HG02840 (cell line): Measurements from ENCODE around the gene MESD.

ENCODE experiments used
- ATAC-seq: cut with Tn5 transposase; IDR thresholded peaks from one replicate; pipeline ENCODE4 v1.9.1; 2021; ENCODE audit warnings: mild to moderate bottlenecking, moderate library complexity, moderate number of reproducible peaks; ENCODE audit not compliant: unreplicated experiment, low FRiP score

The MESD gene

DNA sequence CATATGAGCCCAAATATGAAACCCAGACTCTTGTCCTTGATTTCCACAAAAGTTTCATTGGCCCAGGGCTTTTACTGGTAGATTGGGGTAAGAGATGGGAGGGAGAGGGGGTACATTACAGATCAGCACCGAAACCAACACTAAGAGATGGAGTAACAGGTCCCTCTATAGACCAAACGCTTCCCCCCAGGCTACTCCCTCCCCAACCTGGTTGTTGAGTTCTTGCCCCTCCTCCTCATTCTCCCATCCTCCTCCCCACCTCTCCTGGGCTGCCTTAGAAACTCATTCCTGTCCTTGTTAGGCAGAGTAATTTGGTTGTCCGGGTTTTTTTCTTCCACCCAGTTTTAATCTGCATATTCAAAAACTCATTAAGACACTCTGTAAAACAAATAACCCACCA, 74.1 kb downstream of the MESD start:
- ATAC-seq = no peak

DNA sequence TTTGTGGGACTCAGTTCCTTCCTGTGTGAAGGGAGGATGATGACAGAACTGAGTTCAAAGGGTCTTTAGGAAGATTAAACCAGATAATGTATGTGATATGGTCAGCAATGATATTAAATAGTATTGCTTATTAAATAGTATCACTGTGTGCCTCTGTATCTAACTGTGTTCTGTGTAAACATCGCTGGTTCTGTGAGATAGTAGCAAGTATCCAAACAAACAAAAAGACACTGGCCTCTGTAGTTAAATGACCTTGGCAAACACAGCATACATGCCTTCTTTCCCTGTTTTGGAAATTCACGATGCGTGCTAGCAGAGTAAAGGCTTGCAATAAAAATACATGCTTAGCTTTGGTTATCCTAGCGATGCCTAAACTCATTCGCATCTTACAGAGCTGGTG, 76.1 kb downstream of the MESD start:
- no peak for ATAC-seq

DNA sequence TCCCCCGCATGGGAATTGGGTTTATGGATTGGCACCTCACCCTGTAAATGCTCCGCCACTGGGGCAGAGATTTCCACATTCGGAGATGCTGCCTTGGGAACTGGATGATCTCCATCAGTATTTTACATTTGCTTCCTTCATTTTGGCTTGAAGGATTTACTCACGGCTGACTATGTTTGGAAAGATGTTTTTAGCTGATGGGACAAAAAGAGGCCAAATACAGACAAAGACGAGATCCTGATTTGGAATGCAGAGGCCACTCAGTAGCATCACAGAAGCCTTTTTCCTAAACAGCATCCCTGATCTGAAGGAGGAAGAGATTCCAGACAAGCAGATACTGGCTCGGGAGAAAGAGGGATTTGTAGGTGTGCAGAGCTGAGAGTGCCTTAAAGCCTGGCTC, 76.9 kb downstream of the MESD start:
- ATAC-seq = no peak

DNA sequence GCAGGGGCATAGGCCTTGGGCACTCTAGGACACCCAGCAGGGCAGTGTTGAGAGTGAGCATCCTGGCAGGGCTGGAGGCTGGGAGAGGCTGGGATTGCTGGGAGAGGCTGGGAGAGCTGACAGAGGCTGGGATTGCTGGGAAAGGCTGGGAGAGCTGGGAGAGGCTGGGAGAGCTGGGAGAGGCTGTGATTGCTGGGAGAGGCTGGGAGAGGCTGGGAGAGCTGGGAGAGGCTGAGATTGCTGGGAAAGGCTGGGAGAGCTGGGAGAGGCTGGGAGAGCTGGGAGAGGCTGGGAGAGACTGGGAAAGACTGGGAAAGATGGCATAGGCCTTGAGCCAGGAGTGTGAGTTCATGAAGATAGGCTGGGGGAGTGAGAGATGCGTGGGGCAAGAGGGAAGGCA, 77.8 kb downstream of the MESD start:
- ATAC-seq = no peak

DNA sequence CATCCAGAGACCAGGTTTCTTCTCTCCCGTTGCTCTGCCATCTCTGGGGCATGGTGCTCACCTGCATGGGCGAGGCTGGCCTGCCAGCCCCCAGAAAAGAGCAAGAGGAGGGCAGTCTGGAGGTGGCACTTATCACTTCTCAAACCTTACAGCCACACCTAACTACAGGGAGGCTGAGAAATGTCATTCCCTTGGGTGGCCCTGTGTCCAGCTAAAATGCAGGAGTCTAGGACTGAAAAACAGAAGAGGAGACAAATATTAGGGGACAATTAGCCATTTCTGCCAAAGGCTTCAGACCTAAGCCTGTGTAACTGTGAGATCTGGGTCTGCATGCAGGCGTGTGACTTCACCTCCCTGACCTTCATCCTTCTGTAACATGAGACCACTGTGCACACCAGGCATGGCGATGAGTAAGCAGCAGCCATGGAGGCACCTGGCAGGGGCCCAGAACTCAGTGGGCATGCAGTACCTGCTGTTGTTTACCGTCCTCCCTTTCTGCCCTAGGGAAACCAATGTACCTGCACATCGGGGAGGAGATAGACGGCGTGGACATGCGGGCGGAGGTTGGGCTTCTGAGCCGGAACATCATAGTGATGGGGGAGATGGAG, 83.4 kb downstream of the MESD start:
- ATAC-seq = no peak

DNA sequence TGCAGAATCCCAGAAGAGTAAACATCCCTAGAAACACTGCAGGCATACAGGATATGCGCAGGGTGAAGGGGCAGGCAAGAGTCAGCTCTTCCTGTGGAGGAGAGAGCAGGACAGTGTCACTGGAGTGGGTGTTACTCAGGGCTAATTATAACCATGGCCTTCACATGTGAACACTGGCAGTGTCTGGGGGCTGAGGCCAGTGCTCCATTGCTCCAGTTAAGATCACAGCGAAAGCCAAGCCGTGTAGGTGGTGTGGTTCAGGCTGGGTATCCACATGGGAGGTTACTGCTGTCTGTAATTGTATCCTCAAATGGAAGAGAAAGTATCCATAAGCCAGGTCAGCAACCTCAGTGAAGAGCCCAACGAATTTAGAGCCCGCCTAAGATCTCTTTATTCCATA, 84.6 kb downstream of the MESD start:
- no peak for ATAC-seq

DNA sequence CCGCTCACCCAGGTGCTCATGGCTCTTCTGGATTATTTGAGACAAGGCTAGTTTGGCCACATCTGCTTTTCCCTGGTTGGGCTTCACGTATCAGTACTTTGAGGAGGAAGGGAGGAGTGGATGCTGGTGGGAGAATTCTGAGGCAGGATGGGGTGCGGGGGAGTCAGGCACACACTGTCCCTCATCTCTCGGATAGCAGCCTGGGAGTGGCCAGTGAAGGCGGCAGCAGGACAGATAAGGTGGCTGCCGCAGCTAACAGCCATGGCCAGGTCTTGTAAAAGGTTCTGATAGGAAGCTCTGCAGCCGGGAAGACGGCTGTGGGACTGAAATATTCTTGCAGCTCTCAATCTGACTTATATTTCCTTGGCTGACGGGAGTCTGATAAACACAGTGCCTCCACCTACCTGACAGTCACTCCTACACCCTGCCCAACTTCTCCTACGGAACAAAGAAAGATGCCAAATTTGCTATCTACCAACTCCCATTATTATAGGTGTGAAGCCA, 87.3 kb downstream of the MESD start:
- ATAC-seq = no peak

DNA sequence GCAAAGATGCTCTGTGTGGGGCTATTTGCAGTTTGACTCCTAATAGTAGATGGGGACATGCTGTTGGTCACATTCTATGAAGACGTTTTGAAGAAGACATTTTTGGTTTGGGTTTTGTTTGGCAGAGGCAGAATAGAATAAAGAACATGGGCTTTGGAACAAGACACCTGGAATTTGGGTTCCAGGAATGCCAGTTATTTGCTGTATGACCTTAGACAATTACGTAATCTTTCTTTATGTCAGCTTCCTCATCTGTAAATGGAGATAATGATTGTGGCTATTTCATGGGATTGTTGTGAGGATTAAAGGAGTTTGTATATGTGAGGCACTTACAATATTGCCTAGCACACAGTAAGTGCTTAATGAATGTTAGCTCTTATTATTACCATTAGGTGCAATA, 91.6 kb downstream of the MESD start:
- no peak for ATAC-seq
